SH-SY5Y (cell line): ENCODE measurements around the gene ETFRF1.

Source experiments
- GATA2 ChIP-seq: IDR thresholded peaks from 2 replicates; pipeline ENCODE4 v1.6.1; 2011; ENCODE audit warnings: mild to moderate bottlenecking, low read depth, low read length
- GATA3 ChIP-seq: IDR thresholded peaks from 2 replicates; pipeline ENCODE4 v1.6.1; 2011; ENCODE audit warnings: low read depth, mild to moderate bottlenecking, low read length, moderate library complexity

DNA sequence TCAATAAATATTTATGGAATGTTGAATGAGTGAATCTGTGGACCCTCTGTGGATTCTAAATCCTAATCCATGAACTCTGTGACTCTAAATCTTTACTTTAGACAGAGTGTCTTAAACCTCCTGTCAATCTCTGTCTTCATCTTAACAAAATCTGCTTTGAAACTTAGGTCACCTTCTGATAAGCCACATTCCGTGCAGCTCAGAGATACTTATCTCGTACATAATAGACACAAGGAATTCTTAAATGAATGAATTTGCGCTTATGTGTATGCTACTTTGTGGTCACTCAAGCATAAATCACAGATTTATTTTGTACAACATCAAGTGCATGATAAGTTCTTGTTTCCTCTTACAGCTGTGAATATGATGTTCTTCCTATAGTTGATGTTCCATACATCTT lies 57.9 kb downstream of the ETFRF1 start:
- TF ChIP-seq GATA2 (no peak), GATA3 (no peak)
